AG09319 (cell line): ENCODE measurements around the gene LYPD6.

Experiments
- DNase-seq: peaks from one replicate; pipeline ENCODE4 v3.0.0-alpha.2; 2010; ENCODE audit warnings: low read depth; ENCODE audit errors: extremely low read depth
- CTCF ChIP-seq: IDR thresholded peaks from 2 replicates; pipeline ENCODE4 v1.5.1; 2011; ENCODE audit warnings: low read depth, mild to moderate bottlenecking, inconsistent platforms, low read length, moderate library complexity

The LYPD6 gene

GRCh38 chr2:149421791-149422190, 91.4 kb downstream of the LYPD6 start:
- DNase-seq, result no peak

GRCh38 chr2:149422337-149422990, 92.1 kb downstream of the LYPD6 start:
- TF ChIP-seq CTCF, result no peak
- no peak for DNase-seq

More at GRCh38 chr2:149421791-149422190, 91.4 kb downstream of the LYPD6 start:
- no peak for TF ChIP-seq CTCF

GRCh38 chr2:149422991-149423338, 92.6 kb downstream of the LYPD6 start:
- TF ChIP-seq CTCF, result no peak

GRCh38 chr2:149423630-149424029, 93.2 kb downstream of the LYPD6 start:
- DNase-seq, result no peak
- no peak for TF ChIP-seq CTCF

More at GRCh38 chr2:149422991-149423338, 92.6 kb downstream of the LYPD6 start:
- DNase-seq, result no peak

GRCh38 chr2:149427387-149427786, 97.0 kb downstream of the LYPD6 start:
- no peak for TF ChIP-seq CTCF
- no peak for DNase-seq

- TF ChIP-seq CTCF, result no peak
- DNase-seq, result no peak
Observed at GRCh38 chr2:149428783-149429182, 98.4 kb downstream of the LYPD6 start.

- DNase-seq, result no peak
- TF ChIP-seq CTCF, result no peak
Observed at GRCh38 chr2:149430743-149431736, 100.7 kb downstream of the LYPD6 start.
